Measurements from ENCODE around the gene GULP1.
"Not testable (repeated sequence)": the region's sequence is repeated elsewhere in the genome, so short reads cannot be mapped to it uniquely, and the experiment has no call there.

Gene GULP1

DNA sequence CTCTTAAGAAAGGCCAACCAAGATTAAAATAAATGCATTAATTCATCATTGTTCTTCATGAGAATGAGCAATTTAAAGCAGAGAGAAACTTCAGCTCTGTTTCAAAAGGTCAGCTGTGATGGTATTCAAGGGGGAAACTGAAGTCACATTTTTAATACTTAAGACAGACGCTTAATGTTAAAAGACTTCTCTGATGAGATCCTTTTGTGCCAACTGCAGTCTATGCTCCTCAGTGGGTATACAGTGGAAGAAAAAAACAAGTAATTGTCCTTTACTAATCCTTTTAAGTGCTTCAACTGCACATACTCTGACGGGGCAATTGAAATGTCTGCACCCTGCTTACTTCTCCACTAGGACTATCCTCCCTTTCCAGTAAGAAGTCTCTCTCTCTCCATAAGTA, 309.7 kb downstream of the GULP1 start:
- no peak overlapping the region for H3K27ac ChIP-seq
- TF ChIP-seq, protein P1, sequence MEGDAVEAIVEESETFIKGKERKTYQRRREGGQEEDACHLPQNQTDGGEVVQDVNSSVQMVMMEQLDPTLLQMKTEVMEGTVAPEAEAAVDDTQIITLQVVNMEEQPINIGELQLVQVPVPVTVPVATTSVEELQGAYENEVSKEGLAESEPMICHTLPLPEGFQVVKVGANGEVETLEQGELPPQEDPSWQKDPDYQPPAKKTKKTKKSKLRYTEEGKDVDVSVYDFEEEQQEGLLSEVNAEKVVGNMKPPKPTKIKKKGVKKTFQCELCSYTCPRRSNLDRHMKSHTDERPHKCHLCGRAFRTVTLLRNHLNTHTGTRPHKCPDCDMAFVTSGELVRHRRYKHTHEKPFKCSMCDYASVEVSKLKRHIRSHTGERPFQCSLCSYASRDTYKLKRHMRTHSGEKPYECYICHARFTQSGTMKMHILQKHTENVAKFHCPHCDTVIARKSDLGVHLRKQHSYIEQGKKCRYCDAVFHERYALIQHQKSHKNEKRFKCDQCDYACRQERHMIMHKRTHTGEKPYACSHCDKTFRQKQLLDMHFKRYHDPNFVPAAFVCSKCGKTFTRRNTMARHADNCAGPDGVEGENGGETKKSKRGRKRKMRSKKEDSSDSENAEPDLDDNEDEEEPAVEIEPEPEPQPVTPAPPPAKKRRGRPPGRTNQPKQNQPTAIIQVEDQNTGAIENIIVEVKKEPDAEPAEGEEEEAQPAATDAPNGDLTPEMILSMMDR (conservative IDR thresholded peaks at IDR 0.05): no peak

- no peak overlapping the region for H3K27ac ChIP-seq
- TF ChIP-seq, protein P1 (conservative IDR thresholded peaks at IDR 0.05): no peak
- no peak for TF ChIP-seq ZFX (IDR thresholded peaks at IDR 0.05)
Measured at GRCh38 chr2:188601927-188602326, 310.3 kb downstream of the GULP1 start.

DNA sequence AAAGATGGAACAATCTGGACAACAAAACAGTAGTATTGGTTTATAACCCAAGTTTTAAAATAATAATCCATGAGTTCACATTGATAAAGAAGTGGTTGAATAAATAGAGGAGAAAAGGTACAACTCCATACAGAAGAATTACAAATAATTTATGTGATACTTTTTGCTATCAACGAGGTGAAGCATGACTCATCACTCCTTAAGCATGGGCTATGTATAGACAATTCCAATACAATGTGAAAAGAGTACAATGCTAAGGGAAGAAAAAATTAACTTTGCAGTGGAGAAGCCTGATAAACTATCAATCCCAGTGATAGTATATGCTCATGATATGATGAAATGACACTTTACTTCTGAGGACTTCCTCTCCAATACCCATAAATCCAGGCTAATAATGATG, 312.9 kb downstream of the GULP1 start:
- H3K27ac ChIP-seq: no peak overlapping the region
- TF ChIP-seq, protein P1 (conservative IDR thresholded peaks at IDR 0.05): no peak
- TF ChIP-seq ZFX (IDR thresholded peaks at IDR 0.05): no peak

- not testable (repeated sequence) for H3K27ac ChIP-seq
Measured at GRCh38 chr2:188605609-188606584, 314.2 kb downstream of the GULP1 start.

DNA sequence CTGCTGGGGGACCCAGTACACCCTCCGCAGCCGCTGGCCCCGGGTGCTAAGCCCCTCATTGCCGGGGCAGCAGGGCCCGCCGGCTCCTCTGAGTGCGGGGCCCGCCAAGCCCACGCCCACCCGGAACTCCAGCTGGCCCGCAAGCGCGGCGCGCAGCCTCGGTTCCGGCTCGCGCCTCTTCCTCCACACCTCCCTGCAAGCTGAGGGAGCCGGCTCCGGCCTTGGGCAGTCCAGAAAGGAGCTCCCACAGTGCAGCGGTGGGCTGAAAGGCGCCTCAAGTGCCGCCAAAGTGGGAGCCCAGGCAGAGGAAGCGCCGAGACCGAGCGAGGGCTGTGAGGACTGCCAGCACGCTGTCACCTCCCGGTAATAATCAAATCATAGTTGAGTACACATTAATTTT, 314.9 kb downstream of the GULP1 start:
- not testable (repeated sequence) for H3K27ac ChIP-seq

DNA sequence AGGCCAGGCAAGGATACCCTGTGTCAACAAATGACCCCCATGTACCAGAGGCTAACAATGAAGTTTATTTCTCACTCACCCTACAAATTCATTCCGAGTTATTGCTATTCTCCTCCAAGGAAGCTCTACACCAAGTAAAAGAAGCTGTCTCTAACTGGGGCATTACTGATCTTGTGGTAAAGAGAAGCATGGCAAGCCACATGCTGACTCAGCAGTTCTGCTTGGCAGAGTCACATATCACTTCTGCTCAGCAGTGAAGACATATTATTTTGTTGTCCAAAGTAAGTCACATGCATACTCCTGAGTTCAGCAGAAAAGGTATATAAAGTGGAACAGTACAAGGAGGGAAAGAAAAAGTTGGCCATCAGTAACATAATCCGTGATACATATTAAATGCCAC, 315.8 kb downstream of the GULP1 start:
- TF ChIP-seq, protein P1 (conservative IDR thresholded peaks at IDR 0.05): no peak
- TF ChIP-seq ZFX (IDR thresholded peaks at IDR 0.05): no peak
- no peak overlapping the region for H3K27ac ChIP-seq

GRCh38 chr2:188609321-188610049, 317.8 kb downstream of the GULP1 start:
- TF ChIP-seq, protein P1 (conservative IDR thresholded peaks at IDR 0.05): no peak
- no peak for TF ChIP-seq ZFX (IDR thresholded peaks at IDR 0.05)
- no peak overlapping the region for H3K27ac ChIP-seq

- TF ChIP-seq, protein P1 (conservative IDR thresholded peaks at IDR 0.05): no peak
- TF ChIP-seq ZFX (IDR thresholded peaks at IDR 0.05): no peak
- H3K27ac ChIP-seq: no peak overlapping the region
Measured at GRCh38 chr2:188610050-188610444, 318.4 kb downstream of the GULP1 start.
